ENCODE data around the gene CD200R1L.

The CD200R1L gene

GRCh38 chr3:112767177-112767576 is 79.5 kb downstream of the CD200R1L start:
- DNase-seq (ENCODE audit: low read depth in 2 of 2), result no peak
